ENCODE measurements around the gene DNAH2.

- no peak for TF ChIP-seq CTCF (conservative IDR thresholded peaks at IDR 0.05; ENCODE audit: low read length)
- TF ChIP-seq EZH2phosphoT487 (IDR thresholded peaks at IDR 0.05; ENCODE audit: borderline replicate concordance): no peak
Observed at GRCh38 chr17:7834542-7834956, 117.0 kb downstream of the DNAH2 start.
